Loucy (cell line): ENCODE data around the gene GTF3C1.

Experiments
- H2AFZ ChIP-seq: fragments of 200-600 bp; sonication (generic); 2 replicates; pipeline ENCODE4 v1.6.0; 2016; ENCODE audit warnings: antibody characterized with exemption, mild to moderate bottlenecking, low read length, moderate library complexity
- H3F3A ChIP-seq: fragments of 200-600 bp; 2 replicates; pipeline ENCODE4 v1.6.0; 2016; ENCODE audit warnings: antibody characterized with exemption, low read depth, mild to moderate bottlenecking
- H3K27me3 ChIP-seq: fragments of 200-600 bp; sonication (generic); 2 replicates; pipeline ENCODE4 v1.6.1; 2014; ENCODE audit warnings: low read length, mild to moderate bottlenecking; ENCODE audit not compliant: insufficient read depth, poor library complexity, severe bottlenecking
- H3K36me3 ChIP-seq: fragments of 200-600 bp; sonication (generic); 2 replicates; pipeline ENCODE4 v1.6.1; 2016; ENCODE audit warnings: low read length; ENCODE audit not compliant: insufficient read depth
- H3K4me1 ChIP-seq: fragments of 200-600 bp; sonication (generic); 2 replicates; pipeline ENCODE4 v1.5.1; 2014; ENCODE audit warnings: low read length, mild to moderate bottlenecking; ENCODE audit not compliant: insufficient read depth, poor library complexity, severe bottlenecking
- H3K4me2 ChIP-seq: fragments of 200-600 bp; sonication (generic); 2 replicates; pipeline ENCODE4 v1.6.0; 2014; ENCODE audit warnings: antibody characterized with exemption, low read length, low read depth, mild to moderate bottlenecking; ENCODE audit not compliant: poor library complexity, severe bottlenecking
- H3K4me3 ChIP-seq: fragments of 200-600 bp; sonication (generic); 2 replicates; pipeline ENCODE4 v1.5.1; 2014; ENCODE audit warnings: low read length, mild to moderate bottlenecking, mixed read lengths; ENCODE audit not compliant: poor library complexity, severe bottlenecking
- H3K79me2 ChIP-seq: fragments of 200-600 bp; sonication (generic); 2 replicates; pipeline ENCODE4 v1.6.1; 2014; ENCODE audit warnings: low read length; ENCODE audit not compliant: insufficient read depth
- H3K9ac ChIP-seq: fragments of 200-600 bp; sonication (generic); 2 replicates; pipeline ENCODE4 v1.6.0; 2014; ENCODE audit warnings: mild to moderate bottlenecking, low read depth, low read length, moderate library complexity; ENCODE audit not compliant: poor library complexity, severe bottlenecking
- H3K9me2 ChIP-seq: fragments of 200-600 bp; sonication (generic); replicated peaks from 2 replicates; pipeline ENCODE4 v1.6.1; 2016; ENCODE audit warnings: low read depth, low read length, mixed read lengths
- H3K9me3 ChIP-seq: fragments of 200-600 bp; sonication (generic); 2 replicates; pipeline ENCODE4 v1.6.1; 2014; ENCODE audit warnings: mild to moderate bottlenecking, antibody characterized with exemption, low read length, low read depth; ENCODE audit not compliant: insufficient read depth
- H4K20me1 ChIP-seq: fragments of 200-600 bp; sonication (generic); 2 replicates; pipeline ENCODE4 v1.6.0; 2014; ENCODE audit warnings: antibody characterized with exemption, low read length, mild to moderate bottlenecking; ENCODE audit not compliant: insufficient read depth, poor library complexity, severe bottlenecking
- CTCF ChIP-seq: fragments of 200-600 bp; sonication (generic); conservative IDR thresholded peaks from 2 replicates; pipeline ENCODE4 v1.5.1; 2014; ENCODE audit warnings: mild to moderate bottlenecking, antibody characterized with exemption, low read length
- EZH2phosphoT487 ChIP-seq: fragments of 200-600 bp; IDR thresholded peaks from 2 replicates; pipeline ENCODE4 v1.6.1; 2018; ENCODE audit warnings: antibody characterized with exemption, mild to moderate bottlenecking, moderate library complexity, borderline replicate concordance

Gene GTF3C1

GRCh38 chr16:27414788-27415431 is 134.8 kb downstream of the GTF3C1 start:
- no peaks in the 10 kb centered on the region for H3K9me2 ChIP-seq
- H3K27me3 ChIP-seq: no peaks in the 10 kb centered on the region
- H3K79me2 ChIP-seq: no peaks in the 10 kb centered on the region
- H2AFZ ChIP-seq: no peak overlapping the region
- TF ChIP-seq EZH2phosphoT487: no peak
- TF ChIP-seq CTCF: no peak
- H4K20me1 ChIP-seq: no peaks in the 10 kb centered on the region
- H3F3A ChIP-seq: no peaks in the 10 kb centered on the region
- H3K4me3 ChIP-seq: no peak overlapping the region
- H3K4me1 ChIP-seq: no peaks in the 10 kb centered on the region
- no peak overlapping the region for H3K9ac ChIP-seq
- no peaks in the 10 kb centered on the region; the same call in 1 of the 2 replicates for H3K36me3 ChIP-seq
- H3K4me2 ChIP-seq: no peak overlapping the region
- H3K9me3 ChIP-seq: 0 out of 2 replicates have a peak, but pooled peaks cover 4% of the 10 kb centered on the region

GRCh38 chr16:27413956-27414355 is 135.8 kb downstream of the GTF3C1 start:
- TF ChIP-seq EZH2phosphoT487 (no peak), CTCF (no peak)
- Histone ChIP-seq H3K79me2 (no peaks in the 10 kb centered on the region), H3K9me2 (no peaks in the 10 kb centered on the region), H3F3A (no peaks in the 10 kb centered on the region), H3K4me1 (no peaks in the 10 kb centered on the region), H3K9ac (no peak overlapping the region), H3K4me2 (no peak overlapping the region), H3K9me3 (0 out of 2 replicates have a peak, but pooled peaks cover 4% of the 10 kb centered on the region), H3K27me3 (no peaks in the 10 kb centered on the region), H4K20me1 (no peaks in the 10 kb centered on the region), H3K4me3 (no peak overlapping the region), H2AFZ (no peak overlapping the region), H3K36me3 (no peaks in the 10 kb centered on the region; the same call in 1 of the 2 replicates)

- Histone ChIP-seq H3F3A (no peaks in the 10 kb centered on the region), H3K79me2 (no peaks in the 10 kb centered on the region)
- no peak for TF ChIP-seq CTCF
- TF ChIP-seq EZH2phosphoT487: no peak
Observed at GRCh38 chr16:27410761-27411160, 139.0 kb downstream of the GTF3C1 start.

More at GRCh38 chr16:27410761-27411160, 139.0 kb downstream of the GTF3C1 start:
- H3K9me3 ChIP-seq: 0 out of 2 replicates have a peak, but pooled peaks cover 4% of the 10 kb centered on the region
- no peaks in the 10 kb centered on the region for H3K27me3 ChIP-seq
- peaks cover 26% of the 10 kb centered on the region for H3K4me1 ChIP-seq
- H3K4me2 ChIP-seq: no peak overlapping the region
- H3K9me2 ChIP-seq: no peaks in the 10 kb centered on the region
- no peaks in the 10 kb centered on the region for H4K20me1 ChIP-seq
- H3K36me3 ChIP-seq: no peaks in the 10 kb centered on the region; the same call in 1 of the 2 replicates
- H3K9ac ChIP-seq: no peak overlapping the region
- no peak overlapping the region for H3K4me3 ChIP-seq
- no peak overlapping the region for H2AFZ ChIP-seq
